ENCODE measurements around the gene PUSL1. TPM values are rescaled to one million over a fixed set of nuclear protein-coding genes. Genes with fewer than 3 reads are reported as not detected.

The PUSL1 gene
- total and polyA plus RNA-seq, 5 donors from 2014 or later, result 17.7 to 21.0 (median 18.9) TPM

DNA sequence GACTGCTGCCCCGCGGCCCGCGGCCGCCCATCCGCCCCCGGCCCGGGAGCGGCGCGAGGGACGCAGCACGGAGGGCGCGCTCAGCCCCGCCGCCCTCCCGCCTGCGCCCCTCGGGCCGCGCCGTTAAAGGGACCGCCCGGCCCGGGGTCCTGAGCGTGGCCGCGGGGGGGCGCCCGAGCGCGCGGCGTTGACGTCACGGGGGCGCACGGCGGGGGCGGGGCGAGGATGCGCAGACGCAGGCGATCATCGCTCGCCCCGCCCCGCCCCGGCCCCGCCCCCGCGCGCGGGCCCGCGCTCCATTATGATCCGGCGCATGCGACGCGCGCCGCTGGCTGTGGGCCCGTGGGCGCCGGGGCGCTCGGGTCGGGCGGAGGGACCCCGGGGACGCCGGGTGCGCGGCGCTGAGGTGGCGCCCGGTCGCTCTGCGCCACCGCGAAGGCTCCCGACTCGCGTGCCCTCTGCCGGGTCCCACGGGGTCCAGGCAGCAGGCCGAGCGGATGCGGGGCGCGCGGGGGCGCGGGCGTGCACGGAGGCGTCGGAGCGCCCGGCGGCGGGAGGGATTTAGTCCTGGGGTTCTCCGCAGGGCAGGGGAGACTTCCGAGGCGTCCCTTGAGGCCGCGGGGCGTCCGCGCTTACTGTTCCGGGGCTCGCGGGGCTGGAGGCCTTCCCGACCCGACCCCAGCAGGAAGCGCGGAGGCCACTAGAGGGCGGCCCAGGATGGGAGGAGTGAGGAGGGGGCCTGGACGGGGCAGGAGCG, 41.0 kb downstream of the PUSL1 start, which contains the start of gene DVL1:
Gene DVL1, minus strand, starts transcription at position 163 of the 757 bp plus-strand sequence. CDS start 353 bp downstream, outside the sequence.
- Mint-ChIP-seq H3K27ac (peak within 1 kb of the TSS in 2 of 3 donors; percentile 14 to 55), H3K4me3 (peak within 1 kb of the TSS; percentile 76 to 80 (median 78)), H3K36me3 (no peaks in the 10 kb centered on the region), H3K27me3 (peaks cover 17% of the 10 kb centered on the region), H3K9me3 (no peaks in the 10 kb centered on the region), H3K4me1 (peaks cover 0 to 37% (median 3%) of the 10 kb centered on the region in 4 donors)
- Histone ChIP-seq H3K4me1 (ENCODE audit: control insufficient read depth, insufficient read depth, low read length, poor library complexity, severe bottlenecking) (peaks cover 29% of the 10 kb centered on the region), H3K27me3 (ENCODE audit: control insufficient read depth, insufficient read depth, low read length) (no peaks in the 10 kb centered on the region), H3K9me3 (ENCODE audit: control insufficient read depth in 2 of 2, low read length in 2 of 2) (no peaks in the 10 kb centered on the region), H3K4me3 (ENCODE audit: low read depth, low read length) (no peak within 1 kb of the TSS), H3K27ac (ENCODE audit: insufficient read depth, low read length, poor library complexity, severe bottlenecking) (peak within 1 kb of the TSS; percentile 69), H3K36me3 (ENCODE audit: control insufficient read depth, insufficient read depth, low read length) (no peaks in the 10 kb centered on the region)
- peak; percentile 77 to 78 for ATAC-seq (ENCODE audit: low read depth in 2 of 2)
- peak; percentile 61 to 75 (median 66) for DNase-seq

DNA sequence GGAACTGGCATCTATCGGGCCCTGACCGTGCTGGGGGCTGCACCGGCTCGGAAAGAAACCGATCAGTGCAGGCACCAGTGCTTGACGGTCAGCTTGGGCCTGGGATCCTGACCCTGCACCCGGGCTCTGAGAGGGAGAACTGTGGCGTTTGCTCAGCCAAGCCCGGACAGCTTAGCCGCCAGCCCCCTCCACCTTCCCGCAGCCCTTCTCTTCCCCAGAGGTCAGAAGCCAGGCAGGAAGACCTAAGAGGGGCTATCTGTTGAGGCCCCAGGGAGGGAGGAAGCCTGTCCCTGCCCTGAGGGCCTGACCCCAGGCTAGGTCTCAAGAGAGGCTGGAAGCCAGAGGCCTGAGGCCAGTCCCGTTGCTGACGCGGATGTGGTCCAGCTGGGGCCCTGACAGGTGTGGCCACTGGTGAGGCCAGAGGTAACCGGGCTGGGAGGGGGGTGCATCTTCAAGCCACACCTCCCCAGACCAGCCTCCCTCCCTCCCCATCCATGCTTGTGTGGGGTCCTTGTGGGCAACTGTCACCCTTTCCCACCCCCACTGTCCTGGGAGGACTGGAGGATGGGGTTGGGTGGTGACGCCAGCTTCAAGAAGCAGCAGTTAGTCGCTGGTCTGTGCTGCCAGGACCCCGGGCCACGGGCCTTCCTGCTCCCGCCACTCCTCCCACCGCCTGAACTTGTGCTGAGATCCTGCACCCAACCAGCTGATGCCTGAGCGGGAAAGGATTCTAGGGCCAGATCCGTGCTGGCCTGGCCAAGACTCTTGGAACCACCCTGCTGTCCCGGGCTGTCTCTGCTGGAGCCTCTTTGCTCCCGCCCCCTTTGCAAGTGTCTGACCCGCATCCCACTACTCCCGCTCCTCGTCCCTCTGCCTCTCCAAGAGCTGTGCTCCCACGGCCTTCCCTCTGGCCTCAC, 43.4 kb downstream of the PUSL1 start:
- H3K27me3 ChIP-seq (ENCODE audit: control insufficient read depth, insufficient read depth, low read length), result no peaks in the 10 kb centered on the region
- no peaks in the 10 kb centered on the region for H3K9me3 Mint-ChIP-seq
- peak overlapping the region; percentile 79 to 85 (median 84) for H3K4me3 Mint-ChIP-seq
- DNase-seq, result no peak
- peaks cover 37% of the 10 kb centered on the region for H3K4me1 ChIP-seq (ENCODE audit: control insufficient read depth, insufficient read depth, low read length, poor library complexity, severe bottlenecking)
- no peaks in the 10 kb centered on the region for H3K9me3 ChIP-seq (ENCODE audit: control insufficient read depth in 2 of 2, low read length in 2 of 2)
- peak overlapping the region in 1 of 3 donors; percentile 92 for H3K27ac Mint-ChIP-seq
- no peak overlapping the region for H3K27ac ChIP-seq (ENCODE audit: insufficient read depth, low read length, poor library complexity, severe bottlenecking)
- no peak for ATAC-seq (ENCODE audit: low read depth in 2 of 2)
- no peaks in the 10 kb centered on the region for H3K36me3 ChIP-seq (ENCODE audit: control insufficient read depth, insufficient read depth, low read length)
- H3K4me1 Mint-ChIP-seq, result peaks cover 0 to 35% (median 2%) of the 10 kb centered on the region in 4 donors
- peaks cover 17% of the 10 kb centered on the region for H3K27me3 Mint-ChIP-seq
- H3K36me3 Mint-ChIP-seq, result no peaks in the 10 kb centered on the region
- H3K4me3 ChIP-seq (ENCODE audit: low read depth, low read length), result no peak overlapping the region

DNA sequence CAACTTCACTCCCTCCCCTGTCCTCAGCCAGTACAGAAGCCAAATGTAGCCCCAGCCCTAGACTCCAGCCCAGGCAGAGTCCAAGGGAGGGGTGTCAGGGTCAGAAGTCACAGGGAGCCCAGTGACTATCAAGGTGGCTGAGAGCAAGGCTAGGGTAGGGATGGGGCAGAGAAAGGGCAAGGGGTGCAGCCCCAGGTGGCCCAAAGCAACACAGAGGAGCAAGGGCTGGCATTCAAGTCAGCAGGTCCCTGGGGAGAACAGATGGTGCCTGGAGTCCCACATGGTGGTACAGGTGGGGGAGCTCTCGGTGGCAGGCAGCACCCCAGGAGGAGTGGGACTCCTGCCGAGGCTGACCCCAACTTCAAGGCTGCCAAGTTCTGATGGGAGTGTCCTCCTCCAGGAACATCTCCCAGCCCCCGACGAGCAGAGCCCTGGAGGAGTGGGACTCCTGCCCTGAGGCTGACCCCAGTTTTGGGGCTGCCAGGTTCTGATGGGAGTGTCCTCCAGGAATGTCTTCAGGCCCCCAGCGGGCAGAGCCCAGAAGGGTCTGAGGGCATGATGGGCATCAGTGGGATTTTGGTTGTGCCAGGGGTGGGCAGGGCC, 44.5 kb downstream of the PUSL1 start:
- no peaks in the 10 kb centered on the region for H3K9me3 ChIP-seq (ENCODE audit: control insufficient read depth in 2 of 2, low read length in 2 of 2)
- H3K36me3 Mint-ChIP-seq, result no peaks in the 10 kb centered on the region
- peak overlapping the region; percentile 79 to 85 (median 84) for H3K4me3 Mint-ChIP-seq
- no peak for DNase-seq
- no peaks in the 10 kb centered on the region for H3K9me3 Mint-ChIP-seq
- no peak overlapping the region for H3K4me3 ChIP-seq (ENCODE audit: low read depth, low read length)
- H3K4me1 ChIP-seq (ENCODE audit: control insufficient read depth, insufficient read depth, low read length, poor library complexity, severe bottlenecking), result peaks cover 29% of the 10 kb centered on the region
- H3K27me3 Mint-ChIP-seq, result peaks cover 23% of the 10 kb centered on the region
- H3K27ac Mint-ChIP-seq, result no peak overlapping the region
- no peak overlapping the region for H3K27ac ChIP-seq (ENCODE audit: insufficient read depth, low read length, poor library complexity, severe bottlenecking)
- no peak for ATAC-seq (ENCODE audit: low read depth in 2 of 2)
- peaks cover 0 to 24% (median 0%) of the 10 kb centered on the region in 4 donors for H3K4me1 Mint-ChIP-seq
- no peaks in the 10 kb centered on the region for H3K36me3 ChIP-seq (ENCODE audit: control insufficient read depth, insufficient read depth, low read length)
- no peaks in the 10 kb centered on the region for H3K27me3 ChIP-seq (ENCODE audit: control insufficient read depth, insufficient read depth, low read length)

DNA sequence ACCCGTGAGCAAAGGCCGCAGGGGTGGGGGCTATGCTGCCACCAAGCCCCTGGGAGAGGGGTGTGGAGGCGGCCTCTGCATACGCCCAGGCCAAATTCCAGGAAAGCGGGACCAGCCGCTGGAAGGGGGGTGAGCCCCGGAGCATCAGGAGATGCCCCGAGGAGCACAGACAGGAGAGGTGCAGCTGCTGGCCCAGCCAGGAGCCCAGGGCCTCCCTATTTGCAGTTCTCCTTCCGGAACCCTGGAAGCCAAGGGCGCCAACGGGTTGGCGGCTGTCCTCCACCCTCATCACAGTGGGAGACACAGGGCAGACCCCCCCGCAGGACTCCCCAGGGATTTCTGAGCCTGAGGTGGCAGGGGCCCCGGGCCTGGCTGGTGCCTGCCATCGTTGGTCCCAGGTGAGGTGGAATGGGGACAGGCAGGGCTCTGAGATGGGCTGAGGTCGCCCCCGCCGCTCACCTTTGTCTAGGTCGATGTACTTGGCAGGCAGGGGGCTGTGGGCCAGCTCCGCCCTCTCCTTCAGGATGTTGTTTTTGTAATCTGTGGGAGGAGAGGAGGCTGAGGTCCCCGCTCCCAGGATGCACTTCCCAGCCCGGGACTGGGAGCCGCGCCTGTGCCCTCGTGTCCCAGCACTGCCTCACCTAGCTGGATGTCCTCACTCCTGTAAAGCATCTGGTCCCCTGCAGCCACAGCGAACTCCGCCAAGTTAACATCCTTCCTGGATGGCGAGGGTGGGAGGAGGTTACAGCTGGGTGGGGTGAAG, 45.2 kb downstream of the PUSL1 start:
- DNase-seq (no peak), ATAC-seq (ENCODE audit: low read depth in 2 of 2) (no peak)
- Mint-ChIP-seq H3K9me3 (no peaks in the 10 kb centered on the region), H3K4me3 (peak overlapping the region in 2 of 4 donors; percentile 77 to 84), H3K27me3 (peaks cover 26% of the 10 kb centered on the region), H3K36me3 (no peaks in the 10 kb centered on the region), H3K4me1 (peaks cover 0 to 19% (median 0%) of the 10 kb centered on the region in 4 donors), H3K27ac (no peak overlapping the region)
- Histone ChIP-seq H3K27me3 (ENCODE audit: control insufficient read depth, insufficient read depth, low read length) (no peaks in the 10 kb centered on the region), H3K4me3 (ENCODE audit: low read depth, low read length) (no peak overlapping the region), H3K27ac (ENCODE audit: insufficient read depth, low read length, poor library complexity, severe bottlenecking) (no peak overlapping the region), H3K4me1 (ENCODE audit: control insufficient read depth, insufficient read depth, low read length, poor library complexity, severe bottlenecking) (peaks cover 28% of the 10 kb centered on the region), H3K9me3 (ENCODE audit: control insufficient read depth in 2 of 2, low read length in 2 of 2) (no peaks in the 10 kb centered on the region), H3K36me3 (ENCODE audit: control insufficient read depth, insufficient read depth, low read length) (no peaks in the 10 kb centered on the region)

DNA sequence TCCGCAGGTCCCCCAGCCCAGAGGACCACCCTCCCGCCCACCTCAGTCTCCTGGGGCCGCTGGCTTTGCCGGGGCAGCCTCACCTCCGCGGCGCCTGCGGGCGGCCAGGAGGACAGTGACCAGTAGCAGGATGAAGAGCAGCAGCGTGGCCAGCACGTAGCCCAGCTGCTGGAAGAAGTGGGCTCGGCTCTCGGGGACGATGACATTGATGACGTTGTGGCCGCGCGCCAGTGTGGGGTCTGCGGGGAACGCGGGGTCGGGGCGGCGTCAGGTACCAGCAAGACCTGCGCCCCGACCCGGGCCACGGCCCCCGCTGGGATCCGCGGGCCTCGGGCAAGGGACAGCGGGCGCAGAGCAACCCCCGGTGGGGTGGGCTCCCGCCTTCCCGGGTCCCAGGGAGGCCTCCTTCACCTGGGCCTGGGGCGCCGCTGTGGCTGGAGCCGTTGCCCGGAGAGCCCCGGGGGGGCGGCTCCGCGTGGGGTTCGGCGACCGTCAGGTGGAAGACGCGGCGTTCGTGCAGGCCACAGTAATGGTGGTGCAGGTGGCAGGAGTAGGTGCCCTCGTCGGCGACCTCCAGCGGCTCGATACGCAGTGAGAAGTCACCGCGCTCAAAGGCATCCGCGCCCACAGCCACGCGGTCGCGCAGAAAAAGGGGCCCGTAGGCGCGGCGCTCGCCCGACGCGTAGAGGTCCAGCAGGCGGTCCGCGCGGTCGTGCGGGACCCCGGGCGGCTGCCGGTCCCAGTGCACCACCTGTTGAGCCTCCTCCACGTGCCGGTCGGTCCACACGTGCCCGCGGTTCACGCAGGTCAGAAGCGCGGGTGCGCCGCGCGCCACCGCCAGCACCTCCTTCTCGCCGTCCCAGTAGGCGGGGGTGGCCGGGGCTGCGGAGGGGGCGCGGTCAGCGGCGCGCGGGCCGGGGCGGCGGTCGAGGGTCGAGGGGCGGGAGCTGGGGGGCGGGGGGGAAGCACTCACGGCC, 46.2 kb downstream of the PUSL1 start:
- ATAC-seq (ENCODE audit: low read depth in 2 of 2), result no peak
- Histone ChIP-seq H3K36me3 (ENCODE audit: control insufficient read depth, insufficient read depth, low read length) (no peaks in the 10 kb centered on the region), H3K27me3 (ENCODE audit: control insufficient read depth, insufficient read depth, low read length) (no peaks in the 10 kb centered on the region), H3K4me1 (ENCODE audit: control insufficient read depth, insufficient read depth, low read length, poor library complexity, severe bottlenecking) (peaks cover 29% of the 10 kb centered on the region), H3K4me3 (ENCODE audit: low read depth, low read length) (no peak overlapping the region), H3K27ac (ENCODE audit: insufficient read depth, low read length, poor library complexity, severe bottlenecking) (no peak overlapping the region), H3K9me3 (ENCODE audit: control insufficient read depth in 2 of 2, low read length in 2 of 2) (no peaks in the 10 kb centered on the region)
- DNase-seq, result no peak
- Mint-ChIP-seq H3K27ac (no peak overlapping the region), H3K36me3 (no peaks in the 10 kb centered on the region), H3K4me1 (peaks cover 0 to 22% (median 0%) of the 10 kb centered on the region in 4 donors), H3K4me3 (peak overlapping the region in 2 of 4 donors; percentile 15 to 35), H3K9me3 (no peaks in the 10 kb centered on the region), H3K27me3 (peaks cover 32% of the 10 kb centered on the region)

DNA sequence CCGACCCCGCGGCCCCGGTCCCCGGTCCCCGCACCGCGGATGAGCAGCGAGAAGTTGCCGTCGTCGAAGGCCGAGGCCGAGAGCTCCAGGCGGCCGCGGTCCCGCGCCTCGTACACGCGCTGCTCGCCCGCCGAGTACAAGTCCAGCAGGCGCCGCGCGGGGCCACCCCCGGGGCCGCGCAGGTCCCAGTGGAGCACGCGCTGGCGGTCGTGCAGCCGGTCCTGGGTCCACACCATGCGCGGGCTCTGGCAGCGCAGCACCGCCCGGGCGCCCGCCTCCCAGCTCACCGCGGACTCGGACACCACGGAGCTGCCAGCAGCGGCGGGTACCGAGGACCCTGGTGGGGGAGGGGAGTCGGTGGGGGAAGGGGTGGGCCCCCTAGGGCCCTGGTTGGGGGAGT, 47.0 kb downstream of the PUSL1 start:
- peaks cover 0 to 22% (median 0%) of the 10 kb centered on the region in 4 donors for H3K4me1 Mint-ChIP-seq
- H3K27me3 ChIP-seq (ENCODE audit: control insufficient read depth, insufficient read depth, low read length), result no peaks in the 10 kb centered on the region
- ATAC-seq (ENCODE audit: low read depth in 2 of 2) (no peak), DNase-seq (no peak)
- no peak overlapping the region for H3K27ac ChIP-seq (ENCODE audit: insufficient read depth, low read length, poor library complexity, severe bottlenecking)
- no peak overlapping the region for H3K4me3 Mint-ChIP-seq
- H3K4me3 ChIP-seq (ENCODE audit: low read depth, low read length), result no peak overlapping the region
- H3K4me1 ChIP-seq (ENCODE audit: control insufficient read depth, insufficient read depth, low read length, poor library complexity, severe bottlenecking), result peaks cover 29% of the 10 kb centered on the region
- no peaks in the 10 kb centered on the region for H3K36me3 ChIP-seq (ENCODE audit: control insufficient read depth, insufficient read depth, low read length)
- H3K27ac Mint-ChIP-seq, result no peak overlapping the region
- peaks cover 32% of the 10 kb centered on the region for H3K27me3 Mint-ChIP-seq
- no peaks in the 10 kb centered on the region for H3K36me3 Mint-ChIP-seq
- H3K9me3 ChIP-seq (ENCODE audit: control insufficient read depth in 2 of 2, low read length in 2 of 2), result no peaks in the 10 kb centered on the region
- H3K9me3 Mint-ChIP-seq, result no peaks in the 10 kb centered on the region

Measured in CD4-positive, CD25-positive, alpha-beta regulatory T cell (primary cell).